ENCODE data around the gene MAPKAP1. TPM values are rescaled to one million over a fixed set of nuclear protein-coding genes. Genes with fewer than 3 reads are reported as not detected.

Gene MAPKAP1
- total RNA-seq, 4 donors from 2014 or later = 54.1 to 195 (median 61.9) TPM

GRCh38 chr9:125564631-125565030, 142.4 kb downstream of the MAPKAP1 start:
- Histone ChIP-seq H3K9me3 (no peaks in the 10 kb centered on the region), H3K4me3 (no peak overlapping the region), H3K27ac (no peak overlapping the region), H3K27me3 (no peaks in the 10 kb centered on the region), H3K4me1 (no peaks in the 10 kb centered on the region), H3K36me3 (no peaks in the 10 kb centered on the region)
- intact Hi-C loops (cut with DNase I; ENCODE audit: low total_unique reads) = no loop called here
- DNase-seq = no peak
- TF ChIP-seq CTCF (IDR thresholded peaks at IDR 0.05) = no peak
- TF ChIP-seq POLR2A (IDR thresholded peaks at IDR 0.05) = no peak

DNA sequence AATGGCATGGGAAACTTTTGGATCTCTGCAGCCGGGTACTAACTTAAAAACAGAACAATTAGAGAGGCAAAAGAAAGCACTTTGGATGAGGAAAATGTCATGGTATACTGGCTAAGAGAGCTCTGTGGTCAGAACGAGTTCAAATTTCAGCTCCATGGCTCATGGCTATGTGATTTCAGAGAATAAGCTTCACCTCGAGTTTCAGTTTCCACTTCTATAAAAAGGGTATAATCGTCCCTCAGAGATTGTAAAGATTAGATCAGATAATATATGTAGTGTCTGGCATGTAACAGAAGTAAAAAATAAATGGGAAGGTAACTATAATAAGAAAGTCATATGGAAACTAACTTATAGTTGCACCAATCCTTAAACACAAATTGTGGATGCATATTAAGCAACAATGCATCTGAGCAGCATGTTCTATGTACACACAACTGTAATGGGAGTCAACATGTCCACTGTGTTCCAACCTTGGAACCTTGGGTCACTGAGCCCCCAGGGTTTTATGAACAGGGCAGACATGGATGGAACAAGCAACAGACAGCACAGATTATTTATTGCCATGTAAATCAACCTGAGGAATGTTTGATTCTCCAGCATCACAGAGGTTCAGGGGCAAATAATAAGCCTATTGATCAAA, 145.4 kb downstream of the MAPKAP1 start:
- H3K27ac ChIP-seq = no peak overlapping the region
- no peak for DNase-seq
- no peaks in the 10 kb centered on the region for H3K36me3 ChIP-seq
- H3K4me3 ChIP-seq = no peak overlapping the region
- TF ChIP-seq POLR2A (IDR thresholded peaks at IDR 0.05) = no peak
- no peak for TF ChIP-seq CTCF (IDR thresholded peaks at IDR 0.05)
- H3K27me3 ChIP-seq = no peaks in the 10 kb centered on the region
- H3K9me3 ChIP-seq = no peaks in the 10 kb centered on the region
- intact Hi-C loops (cut with DNase I; ENCODE audit: low total_unique reads) = no loop called here
- peaks cover 0 to 2% of the 10 kb centered on the region in 2 donors for H3K4me1 ChIP-seq

GRCh38 chr9:125559894-125560293, 147.1 kb downstream of the MAPKAP1 start:
- H3K27me3 ChIP-seq = no peaks in the 10 kb centered on the region
- H3K36me3 ChIP-seq = no peaks in the 10 kb centered on the region
- no peak overlapping the region for H3K4me3 ChIP-seq
- no peak for DNase-seq
- no peak overlapping the region for H3K27ac ChIP-seq
- peaks cover 0 to 2% of the 10 kb centered on the region in 2 donors for H3K4me1 ChIP-seq
- H3K9me3 ChIP-seq = no peaks in the 10 kb centered on the region
- TF ChIP-seq CTCF (IDR thresholded peaks at IDR 0.05) (no peak), POLR2A (IDR thresholded peaks at IDR 0.05) (no peak)
- intact Hi-C loops (cut with DNase I; ENCODE audit: low total_unique reads) = no loop called here

- intact Hi-C loops (cut with DNase I; ENCODE audit: low total_unique reads) = no loop called here
- no peak for DNase-seq
- H3K4me3 ChIP-seq = no peak overlapping the region
- no peaks in the 10 kb centered on the region for H3K27me3 ChIP-seq
- H3K27ac ChIP-seq = no peak overlapping the region
- H3K4me1 ChIP-seq = peaks cover 0 to 2% of the 10 kb centered on the region in 2 donors
- no peak for TF ChIP-seq CTCF (IDR thresholded peaks at IDR 0.05)
- TF ChIP-seq POLR2A (IDR thresholded peaks at IDR 0.05) = no peak
- no peaks in the 10 kb centered on the region for H3K36me3 ChIP-seq
- H3K9me3 ChIP-seq = no peaks in the 10 kb centered on the region
Measured at GRCh38 chr9:125559194-125559593, 147.8 kb downstream of the MAPKAP1 start.

- Histone ChIP-seq H3K9me3 (no peaks in the 10 kb centered on the region), H3K27me3 (no peaks in the 10 kb centered on the region), H3K36me3 (no peaks in the 10 kb centered on the region), H3K27ac (peak overlapping the region in 1 of 2 donors; percentile 15), H3K4me3 (no peak overlapping the region), H3K4me1 (peaks cover 0 to 2% of the 10 kb centered on the region in 2 donors)
- DNase-seq = peak; percentile 46 to 54
- TF ChIP-seq CTCF (IDR thresholded peaks at IDR 0.05) (peak; percentile 55 to 75 (median 67)), POLR2A (IDR thresholded peaks at IDR 0.05) (no peak)
- intact Hi-C loops (cut with DNase I; ENCODE audit: low total_unique reads) = no loop called here
Measured at GRCh38 chr9:125558453-125559092, 148.4 kb downstream of the MAPKAP1 start.
